ENCODE results near the gene WDR33. TPM values are rescaled to one million over a fixed set of nuclear protein-coding genes. Genes with fewer than 3 reads are reported as not detected.

The WDR33 gene
- total RNA-seq, 2 experiments from 2014 or later = 59.8 to 61.5 TPM

- intact Hi-C loops (cut with DNase I, micrococcal nuclease) = no loop called here
- no peak for DNase-seq
- Mint-ChIP-seq H3K4me3 (no peak overlapping the region), H3K4me1 (ENCODE audit: low read depth) (no peaks in the 10 kb centered on the region), H3K27me3 (peaks cover 16% of the 10 kb centered on the region), H3K27ac (no peak overlapping the region), H3K9me3 (peaks cover 3% of the 10 kb centered on the region), H3K36me3 (ENCODE audit: low read depth) (no peaks in the 10 kb centered on the region)
- Histone ChIP-seq H3K27me3 (ENCODE audit: control insufficient read depth in 1 of 2, insufficient read depth in 2 of 2, low read length in 2 of 2) (peaks cover 0 to 4% of the 10 kb centered on the region in 2 experiments), H3K27ac (ENCODE audit: low read depth in 1 of 2, low read length in 2 of 2) (no peak overlapping the region), H3K9me3 (ENCODE audit: control insufficient read depth in 1 of 2, insufficient read depth in 1 of 2, low read length in 2 of 2) (peaks cover 10 to 15% of the 10 kb centered on the region in 2 experiments), H3K36me3 (ENCODE audit: insufficient read depth, low read length) (no peaks in the 10 kb centered on the region), H3K4me3 (ENCODE audit: low read length) (no peak overlapping the region), H3K4me1 (ENCODE audit: insufficient read depth, low read length) (no peaks in the 10 kb centered on the region)
- ATAC-seq (ENCODE audit: poor library complexity) = no peak
- ChIA-PET POLR2A (interaction anchor here (1.5 kb wide), 1 partner anchor 9 kb away, joined by 4 read pairs; the partner anchor contains the start of gene WDR33), CTCF (no interaction called here)
- no peak for TF ChIP-seq CTCF (IDR thresholded peaks at IDR 0.05)
These were observed 9.2 kb upstream of the WDR33 start for GRCh38 chr2:127820080-127820668.

- no peak for TF ChIP-seq CTCF (IDR thresholded peaks at IDR 0.05)
- Mint-ChIP-seq H3K27ac (no peak overlapping the region), H3K9me3 (peaks cover 3% of the 10 kb centered on the region), H3K27me3 (peaks cover 16% of the 10 kb centered on the region), H3K4me1 (ENCODE audit: low read depth) (no peaks in the 10 kb centered on the region), H3K36me3 (ENCODE audit: low read depth) (no peaks in the 10 kb centered on the region), H3K4me3 (no peak overlapping the region)
- Histone ChIP-seq H3K4me1 (ENCODE audit: insufficient read depth, low read length) (no peaks in the 10 kb centered on the region), H3K27ac (ENCODE audit: low read depth in 1 of 2, low read length in 2 of 2) (no peak overlapping the region), H3K36me3 (ENCODE audit: insufficient read depth, low read length) (no peaks in the 10 kb centered on the region), H3K9me3 (ENCODE audit: control insufficient read depth in 1 of 2, insufficient read depth in 1 of 2, low read length in 2 of 2) (peaks cover 10 to 15% of the 10 kb centered on the region in 2 experiments), H3K27me3 (ENCODE audit: control insufficient read depth in 1 of 2, insufficient read depth in 2 of 2, low read length in 2 of 2) (peaks cover 0 to 4% of the 10 kb centered on the region in 2 experiments), H3K4me3 (ENCODE audit: low read length) (no peak overlapping the region)
- ATAC-seq (ENCODE audit: poor library complexity) (no peak), DNase-seq (no peak)
- POLR2A ChIA-PET = no interaction called here
- CTCF ChIA-PET = no interaction called here
- intact Hi-C loops (cut with DNase I, micrococcal nuclease) = loop anchor here in 1 of 2 experiments (5.0 kb wide), 1 partner anchor 203 kb away; no protein-coding TSS in a partner anchor
These were observed 7.9 kb upstream of the WDR33 start for GRCh38 chr2:127818794-127819425.

- Histone ChIP-seq H3K27ac (ENCODE audit: low read depth in 1 of 2, low read length in 2 of 2) (no peak overlapping the region), H3K4me3 (ENCODE audit: low read length) (no peak overlapping the region), H3K9me3 (ENCODE audit: control insufficient read depth in 1 of 2, insufficient read depth in 1 of 2, low read length in 2 of 2) (peaks cover 10 to 15% of the 10 kb centered on the region in 2 experiments), H3K27me3 (ENCODE audit: control insufficient read depth in 1 of 2, insufficient read depth in 2 of 2, low read length in 2 of 2) (peaks cover 0 to 4% of the 10 kb centered on the region in 2 experiments), H3K36me3 (ENCODE audit: insufficient read depth, low read length) (no peaks in the 10 kb centered on the region), H3K4me1 (ENCODE audit: insufficient read depth, low read length) (no peaks in the 10 kb centered on the region)
- POLR2A ChIA-PET = no interaction called here
- peaks cover 16% of the 10 kb centered on the region for H3K27me3 Mint-ChIP-seq
- no peaks in the 10 kb centered on the region for H3K4me1 Mint-ChIP-seq (ENCODE audit: low read depth)
- intact Hi-C loops (cut with DNase I, micrococcal nuclease) = loop anchor here in 1 of 2 experiments (5.0 kb wide), 1 partner anchor 204 kb away; no protein-coding TSS in a partner anchor
- TF ChIP-seq CTCF (IDR thresholded peaks at IDR 0.05) = no peak
- no peak for DNase-seq
- H3K4me3 Mint-ChIP-seq = no peak overlapping the region
- peaks cover 3% of the 10 kb centered on the region for H3K9me3 Mint-ChIP-seq
- no peak overlapping the region for H3K27ac Mint-ChIP-seq
- no peak for ATAC-seq (ENCODE audit: poor library complexity)
- no peaks in the 10 kb centered on the region for H3K36me3 Mint-ChIP-seq (ENCODE audit: low read depth)
- CTCF ChIA-PET = no interaction called here
These were observed 7.3 kb upstream of the WDR33 start for GRCh38 chr2:127818241-127818640.
